ENCODE data around the gene TCHP.
"Not testable (repeated sequence)": the region's sequence is repeated elsewhere in the genome, so short reads cannot be mapped to it uniquely, and the experiment has no call there.

Gene TCHP

GRCh38 chr12:109879351-109880042 lies 20.6 kb upstream of the TCHP start:
- no peak overlapping the region for H3K27ac ChIP-seq (ENCODE audit: insufficient read depth, low read depth, low read length, poor library complexity, severe bottlenecking)
- no peaks in the 10 kb centered on the region for H3K9me3 ChIP-seq (ENCODE audit: control insufficient read depth, low read length)
- H3K4me3 ChIP-seq (ENCODE audit: insufficient read depth, low read depth, low read length) = peak overlapping the region; percentile 74
- H3K27me3 ChIP-seq (ENCODE audit: control insufficient read depth, insufficient read depth, low read length, poor library complexity, severe bottlenecking) = peaks cover 19% of the 10 kb centered on the region
- WGBS, 2 experiments = 5 to 6% methylated on average over 12 to 13 of the region's 13 CpGs
- H3K36me3 ChIP-seq (ENCODE audit: control insufficient read depth, insufficient read depth, low read length) = no peaks in the 10 kb centered on the region
- H3K4me1 ChIP-seq (ENCODE audit: control insufficient read depth, insufficient read depth, low read length) = no peaks in the 10 kb centered on the region

GRCh38 chr12:109880043-109880931 lies 19.8 kb upstream of the TCHP start, which contains the start of gene GLTP:
GLTP (minus strand) TSS chr12:109880541; CDS start chr12:109880374, 167 bp downstream.
- H3K4me3 ChIP-seq (ENCODE audit: insufficient read depth, low read depth, low read length) = peak within 1 kb of the TSS; percentile 74
- 0% methylated on average over 92 of the region's 92 CpGs for WGBS, 2 experiments
- H3K27me3 ChIP-seq (ENCODE audit: control insufficient read depth, insufficient read depth, low read length, poor library complexity, severe bottlenecking) = peaks cover 19% of the 10 kb centered on the region
- H3K4me1 ChIP-seq (ENCODE audit: control insufficient read depth, insufficient read depth, low read length) = no peaks in the 10 kb centered on the region
- H3K9me3 ChIP-seq (ENCODE audit: control insufficient read depth, low read length) = no peaks in the 10 kb centered on the region
- H3K36me3 ChIP-seq (ENCODE audit: control insufficient read depth, insufficient read depth, low read length) = no peaks in the 10 kb centered on the region
- no peak within 1 kb of the TSS for H3K27ac ChIP-seq (ENCODE audit: insufficient read depth, low read depth, low read length, poor library complexity, severe bottlenecking)

- no peak overlapping the region for H3K27ac ChIP-seq (ENCODE audit: insufficient read depth, low read depth, low read length, poor library complexity, severe bottlenecking)
- H3K36me3 ChIP-seq (ENCODE audit: control insufficient read depth, insufficient read depth, low read length) = no peaks in the 10 kb centered on the region
- H3K27me3 ChIP-seq (ENCODE audit: control insufficient read depth, insufficient read depth, low read length, poor library complexity, severe bottlenecking) = peaks cover 19% of the 10 kb centered on the region
- WGBS, 2 experiments = 11% methylated on average over 9 of the region's 9 CpGs
- H3K9me3 ChIP-seq (ENCODE audit: control insufficient read depth, low read length) = no peaks in the 10 kb centered on the region
- H3K4me1 ChIP-seq (ENCODE audit: control insufficient read depth, insufficient read depth, low read length) = no peaks in the 10 kb centered on the region
- H3K4me3 ChIP-seq (ENCODE audit: insufficient read depth, low read depth, low read length) = peak overlapping the region; percentile 64
These were observed 19.1 kb upstream of the TCHP start for GRCh38 chr12:109880938-109881337.

- H3K9me3 ChIP-seq (ENCODE audit: control insufficient read depth, low read length) = no peaks in the 10 kb centered on the region
- H3K4me3 ChIP-seq (ENCODE audit: insufficient read depth, low read depth, low read length) = no peak overlapping the region
- H3K36me3 ChIP-seq (ENCODE audit: control insufficient read depth, insufficient read depth, low read length) = no peaks in the 10 kb centered on the region
- H3K4me1 ChIP-seq (ENCODE audit: control insufficient read depth, insufficient read depth, low read length) = no peaks in the 10 kb centered on the region
- H3K27me3 ChIP-seq (ENCODE audit: control insufficient read depth, insufficient read depth, low read length, poor library complexity, severe bottlenecking) = peaks cover 19% of the 10 kb centered on the region
- no peak overlapping the region for H3K27ac ChIP-seq (ENCODE audit: insufficient read depth, low read depth, low read length, poor library complexity, severe bottlenecking)
- 91% methylated on average over 2 of the region's 2 CpGs for WGBS, 2 experiments
These were observed 18.3 kb upstream of the TCHP start for GRCh38 chr12:109881752-109882151.

GRCh38 chr12:109883461-109883860 lies 16.6 kb upstream of the TCHP start:
- Histone ChIP-seq H3K27me3 (ENCODE audit: control insufficient read depth, insufficient read depth, low read length, poor library complexity, severe bottlenecking) (peaks cover 19% of the 10 kb centered on the region), H3K4me3 (ENCODE audit: insufficient read depth, low read depth, low read length) (no peak overlapping the region), H3K9me3 (ENCODE audit: control insufficient read depth, low read length) (no peaks in the 10 kb centered on the region), H3K27ac (ENCODE audit: insufficient read depth, low read depth, low read length, poor library complexity, severe bottlenecking) (no peak overlapping the region), H3K4me1 (ENCODE audit: control insufficient read depth, insufficient read depth, low read length) (no peaks in the 10 kb centered on the region), H3K36me3 (ENCODE audit: control insufficient read depth, insufficient read depth, low read length) (no peaks in the 10 kb centered on the region)
- WGBS, 2 experiments = 85 to 87% methylated on average over 4 of the region's 4 CpGs

GRCh38 chr12:109885616-109886015 lies 14.5 kb upstream of the TCHP start:
- H3K4me3 ChIP-seq (ENCODE audit: insufficient read depth, low read depth, low read length) = no peak overlapping the region
- peaks cover 14% of the 10 kb centered on the region for H3K27me3 ChIP-seq (ENCODE audit: control insufficient read depth, insufficient read depth, low read length, poor library complexity, severe bottlenecking)
- 90 to 93% methylated on average over 10 of the region's 10 CpGs for WGBS, 2 experiments
- no peak overlapping the region for H3K27ac ChIP-seq (ENCODE audit: insufficient read depth, low read depth, low read length, poor library complexity, severe bottlenecking)
- no peaks in the 10 kb centered on the region for H3K9me3 ChIP-seq (ENCODE audit: control insufficient read depth, low read length)
- H3K36me3 ChIP-seq (ENCODE audit: control insufficient read depth, insufficient read depth, low read length) = no peaks in the 10 kb centered on the region
- H3K4me1 ChIP-seq (ENCODE audit: control insufficient read depth, insufficient read depth, low read length) = no peaks in the 10 kb centered on the region

GRCh38 chr12:109888179-109889020 lies 11.7 kb upstream of the TCHP start:
- H3K27ac ChIP-seq (ENCODE audit: insufficient read depth, low read depth, low read length, poor library complexity, severe bottlenecking) = no peak overlapping the region
- no peaks in the 10 kb centered on the region for H3K9me3 ChIP-seq (ENCODE audit: control insufficient read depth, low read length)
- no peaks in the 10 kb centered on the region for H3K4me1 ChIP-seq (ENCODE audit: control insufficient read depth, insufficient read depth, low read length)
- peaks cover 3% of the 10 kb centered on the region for H3K27me3 ChIP-seq (ENCODE audit: control insufficient read depth, insufficient read depth, low read length, poor library complexity, severe bottlenecking)
- H3K36me3 ChIP-seq (ENCODE audit: control insufficient read depth, insufficient read depth, low read length) = no peaks in the 10 kb centered on the region
- 93 to 95% methylated on average over 7 to 12 of the region's 12 CpGs for WGBS, 2 experiments
- no peak overlapping the region for H3K4me3 ChIP-seq (ENCODE audit: insufficient read depth, low read depth, low read length)

- H3K4me1 ChIP-seq (ENCODE audit: control insufficient read depth, insufficient read depth, low read length) = no peaks in the 10 kb centered on the region
These were observed 9.4 kb upstream of the TCHP start for GRCh38 chr12:109890620-109891170.

GRCh38 chr12:109891731-109892130 lies 8.3 kb upstream of the TCHP start:
- WGBS, 2 experiments = 93 to 96% methylated on average over 7 of the region's 7 CpGs
- not testable (repeated sequence) for H3K4me1 ChIP-seq (ENCODE audit: control insufficient read depth, insufficient read depth, low read length); H3K9me3 ChIP-seq (ENCODE audit: control insufficient read depth, low read length); H3K36me3 ChIP-seq (ENCODE audit: control insufficient read depth, insufficient read depth, low read length); H3K27ac ChIP-seq (ENCODE audit: insufficient read depth, low read depth, low read length, poor library complexity, severe bottlenecking); H3K4me3 ChIP-seq (ENCODE audit: insufficient read depth, low read depth, low read length); H3K27me3 ChIP-seq (ENCODE audit: control insufficient read depth, insufficient read depth, low read length, poor library complexity, severe bottlenecking)

More at GRCh38 chr12:109890620-109891170, 9.4 kb upstream of the TCHP start:
- Histone ChIP-seq H3K36me3 (ENCODE audit: control insufficient read depth, insufficient read depth, low read length) (no peaks in the 10 kb centered on the region), H3K27me3 (ENCODE audit: control insufficient read depth, insufficient read depth, low read length, poor library complexity, severe bottlenecking) (no peaks in the 10 kb centered on the region), H3K4me3 (ENCODE audit: insufficient read depth, low read depth, low read length) (no peak overlapping the region), H3K9me3 (ENCODE audit: control insufficient read depth, low read length) (no peaks in the 10 kb centered on the region), H3K27ac (ENCODE audit: insufficient read depth, low read depth, low read length, poor library complexity, severe bottlenecking) (no peak overlapping the region)
- 89% methylated on average over 13 of the region's 13 CpGs for WGBS, 2 experiments

Measured in ectodermal cell (in vitro differentiated cells).